Right atrium auricular region (tissue), 2 donors: ENCODE data around the gene MESP2. TPM values are rescaled to one million over a fixed set of nuclear protein-coding genes. Genes with fewer than 3 reads are reported as not detected.

Source experiments
- DNase-seq: peaks from one replicate; pipeline ENCODE4 v3.0.0-alpha.2; 2019; ENCODE audit warnings: low spot score
- H3K27ac ChIP-seq, 2 donors: fragments of 200-600 bp; sonication (generic); 1 replicate in 1 of 2; 2 replicates in 1 of 2; pipeline ENCODE4 v1.5.1; 2016 to 2019
- H3K27me3 ChIP-seq, 2 donors: fragments of 200-600 bp; sonication (generic); one replicate each; pipeline versions ENCODE4 v1.5.1 to v1.6.0; 2017 to 2019
- H3K36me3 ChIP-seq: fragments of 200-600 bp; sonication (generic); one replicate; pipeline ENCODE4 v1.5.1; 2016
- H3K4me1 ChIP-seq, 2 donors: fragments of 200-600 bp; sonication (generic); one replicate each; pipeline versions ENCODE4 v1.5.1 to v1.6.0; 2017 to 2019
- H3K4me3 ChIP-seq, 2 donors: fragments of 200-600 bp; sonication (generic); 1 replicate in 1 of 2; 2 replicates in 1 of 2; pipeline ENCODE4 v1.5.1; 2017 to 2019; ENCODE audit warnings: mild to moderate bottlenecking in 1 of 2, moderate library complexity in 1 of 2
- H3K9me3 ChIP-seq, 2 donors: fragments of 200-600 bp; sonication (generic); one replicate each; pipeline ENCODE4 v1.5.1; 2019
- total RNA-seq, 2 donors: library from RNA; depleted of rRNA; stranded (reverse); fragments of >200 nt; gene quantifications; one replicate each; pipeline ENCODE4 v1.1.0, GENCODE V29; 2016
- TF ChIP-seq, protein P1 (sequence below), 2 donors: fragments of 200-600 bp; sonication (generic); IDR thresholded peaks; one replicate each; pipeline ENCODE4 v1.5.1; 2019; ENCODE audit warnings: antibody characterized with exemption in 2 of 2

MESP2 gene
- total RNA-seq, 2 donors from 2014 or later: not detected

DNA sequence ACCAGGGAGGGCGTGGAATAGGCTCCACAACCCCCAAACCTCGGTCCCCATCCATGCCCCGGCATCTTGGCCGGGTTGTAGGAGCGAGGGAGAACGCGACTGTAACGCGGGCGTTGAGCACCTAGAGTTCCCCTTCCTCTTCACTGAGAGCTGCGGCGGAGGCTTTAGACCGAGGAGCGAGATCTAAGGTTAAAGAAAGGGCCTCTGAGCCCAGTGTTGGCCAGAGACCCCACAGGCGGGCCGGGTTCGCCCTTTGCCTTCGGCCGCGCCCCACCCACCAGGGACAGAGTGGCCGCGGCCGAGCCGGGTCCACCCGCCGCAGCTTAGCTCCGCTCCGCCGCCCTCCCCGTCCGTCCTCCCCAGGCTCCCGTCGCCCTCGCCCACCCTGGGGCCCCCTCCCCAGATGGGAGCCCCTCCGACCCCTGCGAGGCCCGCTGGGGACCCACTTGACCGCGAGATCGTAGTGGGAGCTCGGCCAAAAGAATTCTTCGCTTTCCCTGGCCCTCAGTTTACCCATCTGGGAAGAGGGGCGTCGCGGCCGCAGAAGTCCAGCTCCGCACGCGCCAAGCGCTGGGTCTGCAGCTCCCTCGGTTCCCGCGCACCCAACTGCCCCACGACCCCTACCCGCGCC is 38.1 kb downstream of the MESP2 start:
- peaks cover 4 to 10% of the 10 kb centered on the region in 2 donors for H3K9me3 ChIP-seq
- peak overlapping the region; percentile 39 to 54 for H3K4me3 ChIP-seq
- no peaks in the 10 kb centered on the region for H3K36me3 ChIP-seq
- TF ChIP-seq, protein P1, sequence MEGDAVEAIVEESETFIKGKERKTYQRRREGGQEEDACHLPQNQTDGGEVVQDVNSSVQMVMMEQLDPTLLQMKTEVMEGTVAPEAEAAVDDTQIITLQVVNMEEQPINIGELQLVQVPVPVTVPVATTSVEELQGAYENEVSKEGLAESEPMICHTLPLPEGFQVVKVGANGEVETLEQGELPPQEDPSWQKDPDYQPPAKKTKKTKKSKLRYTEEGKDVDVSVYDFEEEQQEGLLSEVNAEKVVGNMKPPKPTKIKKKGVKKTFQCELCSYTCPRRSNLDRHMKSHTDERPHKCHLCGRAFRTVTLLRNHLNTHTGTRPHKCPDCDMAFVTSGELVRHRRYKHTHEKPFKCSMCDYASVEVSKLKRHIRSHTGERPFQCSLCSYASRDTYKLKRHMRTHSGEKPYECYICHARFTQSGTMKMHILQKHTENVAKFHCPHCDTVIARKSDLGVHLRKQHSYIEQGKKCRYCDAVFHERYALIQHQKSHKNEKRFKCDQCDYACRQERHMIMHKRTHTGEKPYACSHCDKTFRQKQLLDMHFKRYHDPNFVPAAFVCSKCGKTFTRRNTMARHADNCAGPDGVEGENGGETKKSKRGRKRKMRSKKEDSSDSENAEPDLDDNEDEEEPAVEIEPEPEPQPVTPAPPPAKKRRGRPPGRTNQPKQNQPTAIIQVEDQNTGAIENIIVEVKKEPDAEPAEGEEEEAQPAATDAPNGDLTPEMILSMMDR (IDR thresholded peaks at IDR 0.05): no peak
- peak overlapping the region; percentile 35 to 62 for H3K27ac ChIP-seq
- peaks cover 0 to 26% of the 10 kb centered on the region in 2 donors for H3K4me1 ChIP-seq
- H3K27me3 ChIP-seq: peaks cover 7 to 15% of the 10 kb centered on the region in 2 donors
- no peak for DNase-seq

DNA sequence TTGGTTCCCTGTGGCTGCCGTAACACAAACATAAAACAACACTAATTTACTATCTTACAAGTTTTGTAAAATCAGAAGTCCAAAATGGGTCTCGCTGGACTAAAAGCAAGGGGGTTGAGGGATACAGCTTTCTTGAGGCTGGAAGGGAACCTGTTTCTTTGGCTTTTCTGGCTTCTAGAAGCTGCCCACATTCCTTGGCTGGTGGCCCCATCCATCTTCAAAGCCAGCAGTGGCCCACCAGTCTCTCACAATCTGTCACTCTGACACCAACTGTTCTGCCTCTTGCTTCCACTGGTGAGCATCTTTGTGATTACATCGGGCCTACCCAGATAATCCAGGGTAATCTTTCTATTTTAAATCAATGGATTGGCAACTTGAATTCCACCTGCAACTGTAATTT is 39.6 kb downstream of the MESP2 start:
- TF ChIP-seq, protein P1 (IDR thresholded peaks at IDR 0.05): no peak
- peaks cover 7 to 15% of the 10 kb centered on the region in 2 donors for H3K27me3 ChIP-seq
- peaks cover 4 to 10% of the 10 kb centered on the region in 2 donors for H3K9me3 ChIP-seq
- H3K27ac ChIP-seq: no peak overlapping the region
- H3K36me3 ChIP-seq: no peaks in the 10 kb centered on the region
- no peak overlapping the region for H3K4me3 ChIP-seq
- peaks cover 0 to 23% of the 10 kb centered on the region in 2 donors for H3K4me1 ChIP-seq
- DNase-seq: no peak

DNA sequence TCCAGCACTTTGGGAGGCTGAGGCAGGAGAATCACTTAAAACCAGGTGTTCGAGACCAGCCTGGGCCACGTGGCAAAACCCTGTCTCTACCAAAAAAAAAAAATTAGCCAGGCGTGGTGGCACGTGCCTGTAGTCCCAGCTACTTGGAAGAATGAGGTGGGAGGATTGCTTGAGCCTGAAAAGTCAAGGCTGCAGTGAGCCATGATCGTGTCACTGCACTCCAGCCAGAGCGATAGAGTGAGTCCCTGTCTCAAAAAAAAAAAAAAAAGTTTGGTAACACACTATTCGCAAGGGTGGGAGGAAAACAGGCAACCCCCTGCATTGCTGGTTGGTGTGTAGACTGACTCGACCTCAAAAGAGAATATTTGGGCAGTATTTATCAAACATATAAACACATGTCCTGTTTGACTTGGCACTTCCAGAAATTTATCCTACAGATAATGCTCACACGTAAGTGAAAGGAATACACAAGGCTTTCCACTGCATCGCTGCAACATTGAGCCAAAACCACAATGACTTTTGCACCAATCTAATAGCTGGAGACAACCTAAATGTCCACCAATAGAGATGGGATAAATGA is 41.7 kb downstream of the MESP2 start:
- Histone ChIP-seq H3K36me3 (no peaks in the 10 kb centered on the region), H3K27me3 (peaks cover 7 to 15% of the 10 kb centered on the region in 2 donors), H3K4me1 (peaks cover 0 to 13% of the 10 kb centered on the region in 2 donors), H3K4me3 (no peak overlapping the region), H3K27ac (no peak overlapping the region), H3K9me3 (peaks cover 4 to 10% of the 10 kb centered on the region in 2 donors)
- no peak for DNase-seq
- TF ChIP-seq, protein P1 (IDR thresholded peaks at IDR 0.05): no peak

DNA sequence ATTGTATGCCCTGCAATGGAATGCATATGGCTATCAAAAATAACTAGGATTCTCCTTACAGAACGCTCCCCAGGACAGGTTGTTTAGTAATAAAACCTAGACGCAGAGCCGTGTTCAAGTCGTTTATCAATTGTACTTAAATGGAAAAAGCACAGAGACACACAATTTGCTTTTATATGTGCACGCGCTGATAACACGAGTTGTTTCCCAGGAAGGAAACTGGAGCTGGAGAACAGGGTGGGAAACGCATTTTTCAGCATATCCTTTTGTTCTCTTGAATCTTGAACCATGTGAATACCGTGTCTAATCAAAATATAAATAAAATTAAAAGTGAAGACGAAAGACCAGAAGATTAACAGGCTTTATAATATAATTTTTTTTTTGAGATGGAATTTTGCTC is 42.2 kb downstream of the MESP2 start:
- Histone ChIP-seq H3K27me3 (peaks cover 7 to 15% of the 10 kb centered on the region in 2 donors), H3K27ac (no peak overlapping the region), H3K9me3 (peaks cover 4 to 10% of the 10 kb centered on the region in 2 donors), H3K4me1 (peaks cover 0 to 10% of the 10 kb centered on the region in 2 donors), H3K36me3 (no peaks in the 10 kb centered on the region), H3K4me3 (no peak overlapping the region)
- TF ChIP-seq, protein P1 (IDR thresholded peaks at IDR 0.05): no peak
- no peak for DNase-seq

DNA sequence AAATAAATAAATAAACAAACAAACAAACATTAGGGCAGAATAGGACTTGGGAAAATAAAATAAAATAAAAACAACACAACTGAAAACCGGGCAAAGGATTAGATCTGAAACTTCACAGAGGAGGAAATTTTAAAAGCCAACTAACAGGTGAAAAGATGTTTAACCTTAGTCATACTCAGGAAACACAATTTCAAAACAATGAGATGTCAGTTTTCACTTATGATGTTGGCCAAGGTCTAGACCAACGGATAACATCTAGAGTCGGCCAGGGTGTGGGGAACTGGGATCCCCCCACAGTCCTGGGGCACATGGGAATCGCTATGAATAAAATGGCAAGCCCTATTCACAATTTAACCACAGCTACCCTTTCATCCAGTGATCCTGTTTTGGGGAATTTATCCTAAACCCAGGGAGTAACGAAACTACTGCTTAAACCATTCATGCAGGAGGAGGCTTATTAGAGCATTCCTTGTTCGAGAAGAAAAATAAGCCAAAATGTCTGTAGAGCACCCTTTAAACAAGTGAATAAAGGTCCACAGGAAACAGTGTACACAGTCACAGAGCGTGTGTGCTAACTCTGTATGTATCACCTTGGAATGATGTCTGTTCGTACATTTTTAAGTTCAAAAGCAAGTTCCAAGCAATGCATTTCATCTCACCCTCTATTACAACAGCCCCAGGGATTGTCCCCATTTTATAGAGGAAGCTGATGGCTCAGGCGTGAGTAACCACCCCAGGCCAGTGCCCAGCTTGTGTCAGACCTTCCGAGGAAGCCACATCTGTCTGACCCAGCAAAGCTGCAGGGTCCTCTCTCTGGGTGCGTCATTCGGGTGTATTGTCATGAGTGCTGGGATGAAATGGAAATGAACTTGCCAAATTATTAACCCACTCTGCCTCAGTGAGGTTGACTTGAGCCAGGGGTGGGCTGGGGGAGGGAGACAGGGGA is 44.8 kb downstream of the MESP2 start:
- no peaks in the 10 kb centered on the region for H3K27me3 ChIP-seq
- TF ChIP-seq, protein P1 (IDR thresholded peaks at IDR 0.05): no peak
- H3K9me3 ChIP-seq: peaks cover under 1 to 4% of the 10 kb centered on the region in 2 donors
- DNase-seq: peak; percentile 77
- H3K27ac ChIP-seq: no peak overlapping the region
- no peak overlapping the region for H3K4me3 ChIP-seq
- H3K36me3 ChIP-seq: no peaks in the 10 kb centered on the region
- H3K4me1 ChIP-seq: no peaks in the 10 kb centered on the region
